Left renal cortex interstitium (tissue), 4 donors: ENCODE data around the gene NFAM1. TPM values are rescaled to one million over a fixed set of nuclear protein-coding genes. Genes with fewer than 3 reads are reported as not detected.

Experiments
- DNase-seq, 4 donors: peaks; one replicate each; pipeline ENCODE4 v3.0.0-alpha.2; 2013; ENCODE audit warnings: low read depth in 4 of 4, low spot score in 2 of 4, missing footprints in 1 of 4
- polyA plus RNA-seq, 4 donors: library from polyadenylated mRNA; unstranded; fragments of 120-200 nt; gene quantifications; one replicate each; pipeline ENCODE4 v1.2.1, GENCODE V29; 2013; ENCODE audit not compliant: insufficient read length in 4 of 4

NFAM1 gene
- polyA plus RNA-seq, 4 donors: 0.72 to 1.2 (median 0.91) TPM

DNA sequence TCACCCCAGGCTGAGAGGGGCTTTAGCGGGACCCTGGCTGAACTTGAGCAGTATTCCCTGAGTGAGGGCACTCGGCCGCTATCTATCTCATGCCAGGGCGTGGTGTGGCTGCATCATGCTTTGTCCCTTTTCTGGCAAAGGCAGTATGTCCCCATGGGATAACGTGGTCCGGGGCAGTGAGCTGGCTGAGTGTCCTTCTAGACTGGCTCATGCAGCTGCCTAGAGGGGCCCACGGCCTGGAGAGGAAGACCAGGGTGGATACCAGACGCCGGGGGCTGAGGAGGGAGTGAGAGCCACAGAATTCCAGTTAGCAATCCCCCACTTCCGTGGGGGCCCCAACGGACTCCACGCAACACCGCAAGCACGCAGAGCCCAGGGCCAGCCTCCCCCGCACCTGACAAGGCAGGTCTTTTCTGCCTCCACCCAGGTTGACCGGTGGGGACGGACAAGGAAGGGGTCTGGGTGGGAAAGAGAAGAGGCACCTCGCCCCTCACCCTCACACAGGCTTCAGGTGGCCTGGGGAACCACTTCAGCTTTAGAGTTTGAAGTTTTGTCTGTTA lies 15.5 kb downstream of the NFAM1 start:
- no peak for DNase-seq

DNA sequence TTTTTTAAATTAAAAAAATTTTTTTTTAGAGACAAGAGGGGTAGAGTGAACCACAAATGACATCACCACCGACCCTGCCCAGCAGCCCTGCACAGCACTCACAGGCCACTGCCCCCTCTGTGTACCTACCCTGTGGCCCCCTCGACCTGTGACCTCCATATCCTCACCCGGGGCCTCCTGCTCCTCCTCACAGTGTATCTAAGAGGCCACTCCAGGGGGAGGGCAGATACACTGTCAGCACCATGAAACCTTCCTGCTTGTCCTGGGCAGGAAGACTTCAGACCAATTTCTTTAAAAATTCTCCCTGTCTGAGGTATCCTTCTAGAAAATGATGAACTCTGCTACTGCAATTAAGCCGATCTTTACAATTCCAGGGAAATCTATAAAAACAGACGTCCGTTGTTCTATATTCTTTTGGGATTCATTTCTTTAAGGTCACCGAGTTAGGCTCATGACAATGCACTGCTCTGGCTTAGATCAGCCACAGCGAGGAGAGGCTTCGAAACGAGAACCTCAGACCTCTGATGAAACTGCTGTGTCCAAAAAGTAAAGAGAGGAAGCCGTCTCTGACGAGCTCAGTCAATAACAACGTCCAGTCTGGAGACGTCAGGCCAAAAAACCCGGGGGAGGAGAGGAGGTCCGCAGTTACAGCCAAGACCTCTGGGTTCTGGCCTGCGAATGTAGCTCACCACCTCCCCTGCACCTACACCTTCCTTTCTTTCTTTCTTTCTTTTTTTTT lies 17.5 kb downstream of the NFAM1 start:
- DNase-seq: no peak

DNA sequence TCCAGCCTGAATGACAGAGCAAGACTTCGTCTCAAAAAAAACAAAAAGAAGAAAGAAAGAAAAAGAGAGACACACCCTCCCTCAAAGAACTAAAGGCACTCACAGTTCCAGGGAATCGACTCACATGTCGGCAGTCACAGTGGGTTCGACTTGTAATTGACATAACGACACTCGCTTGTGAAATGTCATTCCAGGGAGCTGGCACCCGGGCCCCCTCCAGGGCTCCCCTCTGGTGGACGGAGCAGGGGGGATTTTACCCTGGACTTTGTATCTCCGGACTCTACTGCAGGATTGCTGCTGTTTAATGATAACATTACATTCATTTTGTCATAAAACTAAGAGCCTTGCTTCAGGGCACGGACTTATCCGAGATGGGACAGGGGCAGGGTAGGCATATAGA lies 18.2 kb downstream of the NFAM1 start:
- no peak for DNase-seq

DNA sequence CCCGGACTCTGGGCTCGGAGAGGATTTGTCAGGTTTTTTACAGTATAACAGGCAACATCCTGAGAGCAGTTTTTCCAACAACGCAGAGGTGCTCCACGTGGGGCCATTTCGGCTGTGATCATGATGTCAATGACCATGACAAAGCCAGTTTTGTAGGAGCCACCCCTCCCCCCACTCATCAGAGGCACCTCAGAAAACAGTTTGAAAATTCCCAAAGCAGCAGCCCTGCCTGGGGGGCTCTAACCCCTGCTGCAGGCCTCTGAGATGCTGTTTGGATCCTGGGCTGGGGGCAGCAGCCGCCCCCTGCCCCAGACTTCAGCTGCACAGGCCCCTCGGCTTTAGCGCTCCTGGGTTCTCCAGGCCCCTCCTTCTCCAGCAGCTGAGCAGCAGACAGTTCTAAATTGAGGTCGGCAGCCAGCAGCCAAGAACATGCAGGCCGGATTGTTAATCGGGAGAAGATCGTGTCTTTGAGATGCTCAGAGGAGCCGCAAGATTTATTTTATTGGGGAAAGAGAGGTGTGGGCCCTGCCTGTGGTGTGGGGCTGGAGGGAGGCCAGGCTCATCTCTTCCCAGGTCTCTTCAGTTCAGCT lies 19.4 kb downstream of the NFAM1 start:
- no peak for DNase-seq

DNA sequence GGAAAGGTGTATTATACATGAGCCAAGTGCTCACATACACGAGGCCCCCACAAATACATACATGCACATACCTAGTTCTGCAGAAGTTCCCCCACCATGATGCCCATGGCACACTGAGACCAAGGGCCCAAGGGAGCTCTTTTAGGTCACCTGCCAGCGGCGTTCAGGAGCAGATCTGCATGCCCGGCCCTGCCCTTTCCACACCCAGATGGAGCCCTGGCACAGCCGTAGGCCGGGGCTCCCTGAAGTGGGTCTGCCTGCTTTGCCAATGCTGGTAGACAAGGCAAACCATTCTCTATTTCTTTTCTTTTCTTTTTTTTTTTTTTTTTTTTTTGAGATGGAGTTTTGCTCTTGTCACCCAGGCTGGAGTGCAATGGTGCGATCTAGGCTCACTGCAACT lies 21.5 kb downstream of the NFAM1 start:
- DNase-seq: no peak

DNA sequence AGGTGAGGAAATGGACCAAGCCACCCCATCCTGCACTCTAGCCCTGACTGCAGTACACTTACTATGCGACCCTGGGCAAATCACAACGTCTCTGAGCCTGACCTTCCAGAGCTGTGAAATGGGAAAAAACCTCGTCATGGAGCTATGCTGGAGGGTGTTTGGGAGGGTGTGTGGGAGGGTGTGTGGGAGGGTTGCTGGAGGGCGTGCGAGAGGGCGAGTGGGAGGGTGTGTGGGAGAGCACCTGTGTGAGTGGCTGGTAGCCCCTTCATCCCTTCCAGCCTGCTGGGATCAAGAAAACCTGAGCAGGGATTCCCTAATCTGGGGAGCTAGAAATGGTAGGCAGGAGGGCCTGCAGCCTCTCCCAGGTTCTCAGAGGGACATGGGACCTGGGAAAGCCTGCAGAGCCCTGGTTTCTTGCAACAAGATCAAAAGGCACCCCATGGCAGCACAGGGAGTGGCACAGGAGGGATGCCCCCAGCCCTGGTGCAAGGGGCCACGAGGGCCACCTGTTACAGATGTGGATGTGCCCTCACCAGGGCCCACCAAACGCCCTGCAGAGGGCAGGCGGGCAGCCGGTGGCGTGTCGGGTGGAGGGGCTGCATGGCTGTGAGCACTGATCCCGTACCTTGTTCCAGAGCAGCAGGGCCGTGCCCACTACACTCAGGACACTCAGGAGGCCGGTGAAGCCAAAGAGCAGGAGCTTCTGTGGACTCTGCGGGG lies 23.2 kb downstream of the NFAM1 start:
- no peak for DNase-seq

DNA sequence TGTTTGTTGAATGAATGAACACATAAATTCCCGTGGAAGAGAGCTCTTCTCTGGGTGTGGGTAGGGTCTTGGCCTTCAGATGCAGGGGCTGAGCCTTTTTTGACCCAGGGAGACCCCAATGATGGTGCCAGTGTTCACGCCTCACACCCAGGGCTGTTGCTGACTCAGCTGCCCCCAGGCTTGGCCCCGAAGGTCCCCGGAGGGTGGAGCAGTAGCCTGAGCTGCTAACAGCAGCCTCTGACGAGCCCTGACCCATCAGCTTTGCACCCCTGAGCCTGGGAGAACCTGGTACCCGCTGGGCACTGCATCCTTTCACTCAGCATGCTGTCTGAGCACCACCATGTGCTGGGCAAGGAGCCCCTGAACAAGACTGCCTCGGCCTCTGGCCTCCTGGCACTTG lies 23.9 kb downstream of the NFAM1 start:
- DNase-seq: no peak

DNA sequence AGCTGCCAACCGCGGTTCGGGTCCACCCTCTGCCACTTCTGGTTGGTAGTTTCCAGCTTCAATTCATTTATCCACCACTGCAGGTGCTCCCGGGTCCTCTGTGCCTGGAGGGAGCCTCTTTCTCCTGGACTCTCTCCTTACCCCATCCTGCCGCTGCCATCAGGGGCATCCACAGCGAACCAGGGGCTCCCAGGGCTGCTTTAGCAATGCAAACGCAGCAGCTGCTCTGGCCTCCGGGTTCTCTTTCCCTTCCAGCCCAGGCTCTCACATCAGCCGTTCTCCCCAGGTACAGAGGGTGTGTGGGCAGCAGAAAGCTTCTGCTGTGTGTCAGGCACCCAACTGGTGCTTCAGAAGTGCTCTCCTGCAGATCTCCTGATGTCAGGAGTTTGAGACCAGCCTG lies 27.9 kb downstream of the NFAM1 start:
- no peak for DNase-seq

DNA sequence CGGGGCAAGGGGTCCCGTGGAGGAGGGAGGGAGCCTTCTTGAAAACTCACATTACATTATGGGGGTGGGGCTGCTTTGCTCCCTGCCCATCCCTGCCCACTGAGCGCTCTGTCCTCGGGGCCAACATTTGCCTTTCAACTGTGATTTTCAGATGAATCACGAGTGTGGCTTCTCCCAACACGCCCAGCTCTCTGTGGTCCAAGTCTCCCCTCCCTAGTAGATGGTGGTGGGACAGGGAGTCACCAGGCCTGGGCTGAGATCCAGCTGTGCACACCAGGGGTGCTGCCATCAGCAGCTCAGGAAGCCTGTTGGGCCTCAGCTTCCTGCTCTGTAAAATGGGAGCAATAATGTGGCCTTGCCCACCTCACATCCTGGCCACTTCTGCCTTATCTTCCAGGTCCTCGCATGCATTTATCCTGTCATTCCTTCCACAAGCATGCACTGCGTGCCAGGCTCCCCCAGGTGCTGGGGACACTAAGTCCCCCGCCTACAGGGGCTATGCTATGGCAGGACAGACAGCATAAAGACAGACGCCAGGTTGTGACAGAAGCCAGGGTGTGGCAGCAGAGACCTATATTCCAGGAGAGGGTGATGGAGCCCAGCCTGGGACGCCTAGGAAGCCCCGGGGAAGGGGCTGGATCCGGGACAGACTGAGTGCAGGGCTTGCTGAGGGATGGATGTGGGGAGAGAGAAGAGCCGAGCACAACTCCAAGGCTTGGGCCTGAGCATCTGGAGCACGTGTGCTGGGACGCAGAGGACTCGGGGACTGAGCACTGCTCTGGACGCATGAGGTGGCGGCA lies 30.5 kb downstream of the NFAM1 start:
- no peak for DNase-seq

DNA sequence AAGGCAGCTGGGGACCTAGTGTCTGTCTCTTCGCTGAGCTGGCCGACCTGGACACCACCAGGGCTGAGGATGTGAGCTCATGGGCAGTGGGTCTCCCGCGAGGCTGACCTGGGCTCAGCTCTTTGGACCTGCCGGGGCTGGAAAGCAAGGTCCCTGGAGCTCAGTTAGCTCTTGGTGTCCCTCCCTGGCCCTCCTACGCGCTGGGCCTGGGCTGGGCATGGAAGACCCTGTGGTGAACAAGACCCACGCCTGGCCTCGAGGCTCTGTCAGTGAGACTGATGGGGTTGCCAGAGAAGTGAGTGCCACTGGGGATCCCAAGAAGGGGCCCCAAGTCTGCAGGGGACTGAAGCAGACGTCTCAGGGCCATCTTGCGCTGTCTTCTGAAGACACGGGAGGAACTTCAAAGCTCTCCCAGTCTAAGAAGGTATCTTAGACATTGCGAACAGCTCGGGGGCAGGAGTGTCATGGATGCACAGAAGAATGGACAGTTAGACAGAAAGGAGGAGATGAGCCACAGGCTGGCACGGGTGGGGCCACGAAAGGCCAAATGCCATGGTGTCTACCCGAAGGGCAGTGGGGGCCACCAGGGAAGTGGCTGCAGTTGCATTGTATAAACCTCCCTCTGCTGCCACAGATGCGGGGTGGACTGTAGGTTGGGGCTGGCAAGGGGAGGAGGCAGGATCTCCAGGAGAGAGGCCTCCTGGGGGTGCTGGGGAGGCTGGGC lies 31.2 kb downstream of the NFAM1 start:
- no peak for DNase-seq

DNA sequence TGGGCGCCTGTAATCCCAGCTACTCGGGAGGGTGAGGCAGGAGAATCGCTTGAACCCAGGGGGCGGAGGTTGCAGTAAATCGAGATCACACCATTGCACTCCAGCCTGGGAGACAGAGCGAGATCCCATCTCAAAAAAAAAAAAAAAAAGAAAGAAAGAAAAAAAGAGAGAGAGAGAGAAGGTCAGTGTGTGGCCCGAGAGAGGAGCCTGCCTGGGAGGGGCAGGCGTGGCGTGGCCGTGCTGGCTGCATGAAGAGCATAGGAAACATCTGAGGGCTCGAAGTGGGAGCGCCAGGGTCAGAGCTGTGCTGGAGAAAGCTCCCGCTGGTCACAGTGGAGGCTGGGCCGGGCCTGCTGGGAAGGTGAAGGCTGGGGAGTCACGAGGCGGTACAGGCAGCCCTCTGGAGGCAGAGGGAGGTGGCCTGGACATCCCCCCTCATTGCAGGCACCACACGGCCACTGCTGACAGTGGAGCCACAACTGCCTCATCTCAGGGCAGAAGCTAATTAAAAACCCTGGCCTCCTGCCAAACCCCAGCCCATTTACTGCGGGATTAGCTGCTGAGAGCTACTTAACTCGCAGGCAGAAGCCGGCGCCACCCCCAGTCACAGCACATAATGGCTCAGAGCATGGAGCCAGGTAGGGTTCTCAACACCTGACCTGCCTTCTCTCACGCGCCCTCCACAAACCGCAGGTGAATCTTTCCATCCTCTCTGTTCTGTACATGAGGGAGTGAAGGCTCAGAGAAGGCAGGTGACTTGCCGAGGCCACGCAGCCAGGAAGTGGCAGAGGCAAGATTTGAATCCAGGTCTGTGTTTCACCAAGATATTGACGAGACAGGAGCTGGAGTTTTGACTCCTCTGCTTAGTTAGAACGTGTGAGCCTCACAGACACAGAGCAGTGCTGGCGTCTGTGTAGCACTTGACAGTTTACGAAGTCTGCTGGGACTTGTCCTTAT lies 32.6 kb downstream of the NFAM1 start:
- DNase-seq: no peak

DNA sequence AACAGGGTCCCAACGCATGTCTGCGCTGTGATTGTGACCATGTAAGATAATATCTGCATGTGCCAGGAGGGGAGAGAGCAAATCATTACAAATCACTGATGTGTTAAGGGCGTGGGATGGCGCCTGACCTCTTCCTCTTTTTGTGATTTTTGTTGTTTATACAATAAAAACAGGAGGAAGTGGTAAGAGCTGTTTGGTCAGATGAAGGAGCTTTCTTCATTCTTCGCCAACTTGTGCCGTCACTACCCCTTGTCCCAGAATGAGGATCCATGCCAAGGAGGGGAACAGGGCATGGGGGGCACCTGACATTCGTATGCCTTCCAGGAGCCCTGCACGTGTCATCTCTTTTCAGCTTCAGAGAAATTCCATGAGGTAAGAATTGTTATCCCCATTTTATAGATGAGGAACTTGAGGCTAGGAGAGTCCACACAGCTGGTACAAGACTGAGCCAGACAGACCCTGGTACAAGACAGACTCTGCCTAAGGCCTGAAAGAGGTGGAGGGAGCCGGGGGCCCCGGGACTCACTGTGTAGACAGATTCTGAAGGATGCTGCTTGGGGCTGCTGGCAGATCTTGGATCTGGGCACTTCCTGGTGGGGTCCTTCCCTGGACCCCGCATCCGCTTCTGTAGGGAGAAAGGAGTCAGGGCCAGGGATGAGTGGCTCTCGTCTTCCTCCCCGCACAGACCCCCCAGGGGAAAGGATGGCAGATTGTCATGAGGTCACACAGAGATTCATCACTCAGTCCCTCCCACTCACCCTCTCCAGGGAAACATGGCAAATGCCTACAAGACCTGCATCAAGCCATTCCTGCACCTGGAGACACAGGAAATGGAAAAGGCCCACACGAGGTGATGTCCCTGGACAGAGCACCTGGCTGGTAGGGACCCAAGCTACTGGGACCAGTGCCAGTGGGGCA lies 34.6 kb downstream of the NFAM1 start:
- no peak for DNase-seq

DNA sequence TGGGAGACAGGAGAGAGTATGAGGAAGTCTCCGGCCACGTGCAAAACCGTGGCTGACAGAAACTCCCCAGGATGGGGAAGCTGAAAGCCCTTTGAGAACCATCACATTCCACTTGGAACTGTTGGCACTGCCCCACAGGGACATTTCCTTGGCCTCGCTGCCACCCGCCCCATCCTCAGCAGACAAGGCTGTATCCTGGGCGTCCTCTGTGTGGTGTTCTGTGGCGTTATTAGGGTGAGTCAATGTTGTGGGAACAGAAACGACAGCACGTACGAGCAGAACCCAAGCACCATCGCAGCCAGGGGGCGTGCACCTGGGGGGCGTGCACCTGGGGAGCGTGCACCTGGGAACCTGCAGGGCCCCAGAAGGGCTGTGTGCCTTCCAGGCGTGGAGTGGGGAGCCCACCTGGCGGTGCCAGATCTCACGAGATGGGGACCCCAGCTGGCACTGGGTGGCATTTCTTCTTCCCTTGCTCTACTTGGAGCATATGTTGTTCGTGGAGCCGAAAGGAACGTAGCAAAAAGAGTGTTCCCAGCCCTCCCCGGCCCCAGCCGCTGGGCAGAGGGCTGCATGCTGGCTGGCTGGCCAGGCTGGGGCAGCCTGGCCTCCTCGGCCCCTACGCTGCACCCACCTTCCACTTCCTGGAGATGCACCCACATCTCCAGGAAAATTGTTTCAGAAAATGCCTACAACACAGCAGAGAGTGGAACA lies 35.4 kb downstream of the NFAM1 start:
- no peak for DNase-seq

DNA sequence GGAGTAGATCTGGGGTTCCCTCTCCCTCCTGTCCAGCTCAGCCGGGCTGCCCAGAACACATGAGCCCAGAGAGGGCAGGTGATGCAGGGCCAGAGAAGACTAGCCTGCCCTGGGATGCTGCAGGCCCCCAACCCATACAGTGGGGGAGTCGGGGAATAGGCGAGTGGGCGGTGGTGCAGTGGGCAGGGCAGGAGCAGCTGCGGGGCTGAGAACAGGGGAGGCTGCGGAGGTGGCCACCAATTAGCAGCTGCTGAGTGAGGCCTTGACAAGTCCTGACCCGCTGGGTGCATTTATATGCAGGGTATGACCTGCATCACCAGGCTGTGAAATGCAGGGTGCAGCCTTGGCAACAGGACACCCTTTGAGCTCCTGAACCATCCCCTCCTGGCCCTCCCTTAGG lies 43.1 kb downstream of the NFAM1 start:
- DNase-seq: no peak

DNA sequence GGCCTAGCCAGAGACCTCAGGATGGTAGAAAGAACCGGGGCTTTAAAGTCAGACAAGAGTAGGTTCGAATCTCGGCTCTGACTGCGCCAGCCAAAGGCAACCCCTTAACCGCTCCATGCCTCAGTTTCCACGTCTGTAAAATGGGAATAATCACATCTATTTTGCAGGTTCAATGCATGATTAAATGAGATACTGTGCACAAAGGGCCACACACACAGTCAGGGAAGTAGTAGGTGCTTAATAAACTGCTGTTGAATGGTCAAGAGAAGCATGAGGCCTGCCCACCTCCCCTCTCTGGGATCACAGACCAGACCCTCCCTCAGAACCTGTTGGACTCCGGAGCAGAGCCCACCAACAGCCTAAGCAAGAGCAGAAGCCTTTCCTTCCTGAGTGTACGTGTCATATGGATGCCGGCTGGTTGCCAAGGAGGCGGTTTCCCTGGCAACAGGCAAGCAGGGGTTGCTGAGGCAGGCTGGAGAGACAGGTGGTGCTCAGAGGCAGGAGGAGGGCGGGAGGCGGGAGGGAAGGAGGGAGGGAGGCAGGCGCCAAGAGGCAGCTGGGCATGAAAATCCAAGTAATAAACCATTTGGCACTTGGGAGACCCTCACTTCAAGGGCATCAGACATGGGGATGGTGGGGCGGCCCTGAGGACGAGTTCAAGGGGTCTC lies 43.9 kb downstream of the NFAM1 start:
- no peak for DNase-seq

DNA sequence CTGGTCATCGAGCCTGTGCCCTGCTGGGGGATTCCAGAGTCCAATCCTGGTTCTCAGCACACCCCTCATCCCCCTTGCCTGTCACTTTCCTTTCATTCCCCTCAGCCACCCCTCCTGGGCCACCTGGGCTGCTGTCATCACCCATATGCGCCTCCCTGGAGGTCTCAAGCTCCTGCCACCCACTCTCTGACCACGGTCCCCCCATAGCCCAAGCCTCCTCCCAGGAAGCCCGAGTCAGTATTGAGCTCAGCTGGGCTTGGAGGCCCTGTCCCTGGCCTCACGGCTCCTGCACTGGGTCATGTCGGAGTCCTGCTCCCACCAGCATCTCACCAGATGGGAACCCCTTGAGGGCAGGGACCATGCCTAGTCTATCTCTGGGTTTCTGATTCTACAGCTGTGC lies 44.6 kb downstream of the NFAM1 start:
- no peak for DNase-seq

DNA sequence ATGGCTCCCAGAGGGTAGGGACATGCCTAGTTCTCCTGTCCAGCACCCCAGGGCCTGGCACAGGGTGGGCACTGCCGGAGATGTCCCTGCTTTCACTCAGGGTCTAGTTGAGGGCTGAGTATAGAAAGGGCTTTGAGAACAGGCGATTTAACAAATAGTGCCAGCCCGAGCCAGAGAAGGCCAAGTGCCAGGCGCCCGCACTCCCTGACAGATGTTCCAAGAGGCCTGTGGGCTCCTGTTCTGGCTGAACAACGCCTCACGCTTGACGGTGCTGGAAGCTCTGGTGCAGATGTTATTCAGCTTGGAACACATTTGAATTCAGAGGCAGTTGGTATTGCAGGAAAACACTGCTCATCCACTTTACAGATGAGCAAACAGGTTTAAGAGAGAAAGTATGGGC lies 46.5 kb downstream of the NFAM1 start:
- DNase-seq: no peak
